Measurements from ENCODE around the gene PRRT4. TPM values are rescaled to one million over a fixed set of nuclear protein-coding genes. Genes with fewer than 3 reads are reported as not detected.

PRRT4 gene
- polyA plus RNA-seq, 1 donor (not counting 4 experiments of a cell fraction or from before 2014, with no cell fraction given), result 0.12 TPM

DNA sequence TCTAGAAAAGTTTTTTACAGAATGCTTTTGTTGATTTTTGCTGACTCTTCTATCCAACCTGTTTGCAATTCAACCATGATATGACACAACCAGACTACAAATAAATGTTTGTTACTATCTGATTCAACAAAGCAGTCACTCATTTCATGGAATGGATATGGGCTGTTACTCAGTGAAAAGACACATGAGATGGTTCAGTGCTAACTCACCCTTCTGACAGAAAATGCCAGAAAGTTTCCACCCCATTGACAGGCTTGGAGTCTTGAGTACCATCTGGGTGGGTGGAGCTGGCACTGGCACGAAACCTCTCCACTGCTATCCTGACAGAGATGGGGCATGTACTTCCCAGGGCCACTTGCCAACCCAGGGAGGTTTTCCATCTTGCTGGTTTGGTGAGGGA is 57.3 kb downstream of the PRRT4 start:
- no peaks in the 10 kb centered on the region for H3K4me1 ChIP-seq (ENCODE audit: control insufficient read depth, extremely low read depth, insufficient read depth, low read length)
- H3K36me3 ChIP-seq (ENCODE audit: control insufficient read depth in 2 of 2, extremely low read depth in 1 of 2, insufficient read depth in 2 of 2, low read length in 2 of 2), result peaks cover 19 to 22% of the 10 kb centered on the region in 2 experiments
- no peak overlapping the region for H3K4me3 ChIP-seq (ENCODE audit: control insufficient read depth in 2 of 3, extremely low read depth in 1 of 3, insufficient read depth in 2 of 3, low read depth in 1 of 3, low read length in 3 of 3)
- no peak overlapping the region for H3K9ac ChIP-seq (ENCODE audit: control insufficient read depth, extremely low read depth, insufficient read depth, low read length)
- dilution Hi-C loops (cut with MboI; ENCODE audit: extremely low pct_ligation_motif_present, low sequenced_read_pairs), result no loop called here
- no peak overlapping the region for H3K27ac ChIP-seq (ENCODE audit: control insufficient read depth, insufficient read depth, low read length)
- DNase-seq (ENCODE audit: low read depth, low spot score) (no peak), FAIRE-seq (no peak)
- H4K20me1 ChIP-seq (ENCODE audit: control insufficient read depth, extremely low read depth, insufficient read depth, low read length), result no peaks in the 10 kb centered on the region
- no peaks in the 10 kb centered on the region for H3K79me2 ChIP-seq (ENCODE audit: control insufficient read depth, insufficient read depth, low read length)
- no peaks in the 10 kb centered on the region for H3K27me3 ChIP-seq (ENCODE audit: control insufficient read depth, extremely low read depth, insufficient read depth, low read length)
- H3K4me2 ChIP-seq (ENCODE audit: control insufficient read depth, extremely low read depth, insufficient read depth, low read depth, low read length), result no peak overlapping the region
- no peak overlapping the region for H2AFZ ChIP-seq (ENCODE audit: control insufficient read depth, low read length)
- no peaks in the 10 kb centered on the region for H3K9me1 ChIP-seq (ENCODE audit: control insufficient read depth, extremely low read depth, insufficient read depth, low read length)
- TF ChIP-seq CTCF (optimal IDR thresholded peaks at IDR 0.05 in 1 of 3, IDR thresholded peaks at IDR 0.05 in 1 of 3, conservative IDR thresholded peaks at IDR 0.05 in 1 of 3; ENCODE audit: extremely low read depth in 1 of 3, insufficient read depth in 2 of 3, low read length in 3 of 3), result no peak
- no peak for TF ChIP-seq EZH2 (IDR thresholded peaks at IDR 0.05; ENCODE audit: low read length)
- H3K9me3 ChIP-seq (ENCODE audit: control insufficient read depth, low read depth, low read length), result no peaks in the 10 kb centered on the region

- Histone ChIP-seq H3K4me3 (ENCODE audit: control insufficient read depth in 2 of 3, extremely low read depth in 1 of 3, insufficient read depth in 2 of 3, low read depth in 1 of 3, low read length in 3 of 3) (no peak overlapping the region), H3K9me3 (ENCODE audit: control insufficient read depth, low read depth, low read length) (no peaks in the 10 kb centered on the region), H3K36me3 (ENCODE audit: control insufficient read depth in 2 of 2, extremely low read depth in 1 of 2, insufficient read depth in 2 of 2, low read length in 2 of 2) (peaks cover 19 to 22% of the 10 kb centered on the region in 2 experiments), H4K20me1 (ENCODE audit: control insufficient read depth, extremely low read depth, insufficient read depth, low read length) (no peaks in the 10 kb centered on the region), H3K9ac (ENCODE audit: control insufficient read depth, extremely low read depth, insufficient read depth, low read length) (no peak overlapping the region), H3K27ac (ENCODE audit: control insufficient read depth, insufficient read depth, low read length) (no peak overlapping the region), H2AFZ (ENCODE audit: control insufficient read depth, low read length) (no peak overlapping the region), H3K4me2 (ENCODE audit: control insufficient read depth, extremely low read depth, insufficient read depth, low read depth, low read length) (no peak overlapping the region), H3K27me3 (ENCODE audit: control insufficient read depth, extremely low read depth, insufficient read depth, low read length) (no peaks in the 10 kb centered on the region), H3K4me1 (ENCODE audit: control insufficient read depth, extremely low read depth, insufficient read depth, low read length) (no peaks in the 10 kb centered on the region), H3K79me2 (ENCODE audit: control insufficient read depth, insufficient read depth, low read length) (no peaks in the 10 kb centered on the region), H3K9me1 (ENCODE audit: control insufficient read depth, extremely low read depth, insufficient read depth, low read length) (no peaks in the 10 kb centered on the region)
- dilution Hi-C loops (cut with MboI; ENCODE audit: extremely low pct_ligation_motif_present, low sequenced_read_pairs), result no loop called here
- DNase-seq (ENCODE audit: low read depth, low spot score) (no peak), FAIRE-seq (no peak)
- TF ChIP-seq EZH2 (IDR thresholded peaks at IDR 0.05; ENCODE audit: low read length), result no peak
- no peak for TF ChIP-seq CTCF (optimal IDR thresholded peaks at IDR 0.05 in 1 of 3, IDR thresholded peaks at IDR 0.05 in 1 of 3, conservative IDR thresholded peaks at IDR 0.05 in 1 of 3; ENCODE audit: extremely low read depth in 1 of 3, insufficient read depth in 2 of 3, low read length in 3 of 3)
Measured at GRCh38 chr7:128303643-128304042, 57.8 kb downstream of the PRRT4 start.
